Midbrain (tissue), 1 donor: ENCODE results near the gene AKAP7.
"Not testable (repeated sequence)": the region's sequence is repeated elsewhere in the genome, so short reads cannot be mapped to it uniquely, and the experiment has no call there.

ENCODE experiments used
- DNase-seq: peaks from one replicate; lab custom pipeline; 2025; lab: John Stamatoyannopoulos, UW

The AKAP7 gene

GRCh38 chr6:131255911-131256310, 120.6 kb downstream of the AKAP7 start:
- DNase-seq, result no peak

DNA sequence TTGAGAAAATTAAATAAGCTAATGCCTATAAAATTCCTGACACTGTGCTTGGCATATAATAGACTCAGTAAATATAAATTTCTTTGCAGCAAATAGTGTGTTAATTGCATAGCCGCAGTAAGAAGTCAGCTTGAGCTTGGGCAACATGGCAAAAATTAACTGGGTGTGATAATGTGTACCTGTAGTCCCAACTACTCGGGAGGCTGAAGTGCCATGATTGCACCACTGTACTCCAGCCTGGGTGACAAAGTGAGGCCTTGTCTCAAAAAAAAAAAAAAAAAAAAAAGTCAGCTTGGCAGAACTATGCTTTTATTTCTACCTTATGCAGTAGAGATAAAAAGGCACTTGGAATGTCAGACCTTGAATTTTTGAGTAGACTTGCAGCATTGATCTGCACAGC, 121.8 kb downstream of the AKAP7 start:
- no peak for DNase-seq

GRCh38 chr6:131258010-131258652, 122.9 kb downstream of the AKAP7 start:
- DNase-seq, result no peak

GRCh38 chr6:131258816-131259476, 123.7 kb downstream of the AKAP7 start:
- no peak for DNase-seq

DNA sequence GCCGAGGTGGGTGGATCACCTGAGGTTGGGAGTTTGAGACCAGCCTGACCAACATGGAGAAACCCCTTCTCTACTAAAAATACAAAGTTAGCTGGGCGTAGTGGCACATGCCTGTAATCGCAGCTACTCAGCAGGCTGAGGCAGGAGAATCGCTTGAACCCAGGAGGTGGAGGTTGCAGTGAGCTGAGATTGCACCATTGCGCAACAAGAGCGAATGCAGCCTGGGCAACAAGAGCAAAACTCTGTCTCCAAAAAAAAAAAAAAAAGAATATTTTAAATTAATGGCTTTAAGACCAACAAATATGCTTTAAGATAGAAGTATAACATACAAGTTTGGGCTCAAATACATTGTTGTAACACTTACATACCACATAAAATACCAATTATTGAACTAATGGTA, 125.7 kb downstream of the AKAP7 start:
- DNase-seq, result not testable (repeated sequence)

GRCh38 chr6:131262060-131262459, 126.8 kb downstream of the AKAP7 start:
- DNase-seq, result no peak

DNA sequence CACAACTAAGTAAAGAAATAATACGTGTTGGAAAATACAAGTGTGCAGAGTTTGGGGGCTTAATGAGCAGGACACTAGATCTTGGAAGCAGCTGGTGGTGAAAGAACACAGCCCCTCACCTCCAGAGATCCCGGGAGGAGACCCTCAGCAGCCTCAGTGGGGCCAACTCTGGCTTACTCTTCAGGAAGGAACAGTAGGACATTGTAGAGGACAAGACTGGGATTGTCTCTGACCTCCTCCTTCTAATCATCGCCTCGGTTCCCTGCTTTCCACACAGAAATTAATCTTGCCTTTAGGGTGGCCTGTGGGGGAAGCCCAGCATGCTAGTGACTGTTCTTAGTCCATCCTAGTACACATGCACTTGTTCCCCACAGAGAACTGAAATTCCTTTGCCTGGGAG, 130.7 kb downstream of the AKAP7 start:
- no peak for DNase-seq

- no peak for DNase-seq
These were observed 133.0 kb downstream of the AKAP7 start for GRCh38 chr6:131268303-131268702.

- no peak for DNase-seq
These were observed 134.5 kb downstream of the AKAP7 start for GRCh38 chr6:131269565-131270391.

- no peak for DNase-seq
These were observed 135.3 kb downstream of the AKAP7 start for GRCh38 chr6:131270534-131270933.

DNA sequence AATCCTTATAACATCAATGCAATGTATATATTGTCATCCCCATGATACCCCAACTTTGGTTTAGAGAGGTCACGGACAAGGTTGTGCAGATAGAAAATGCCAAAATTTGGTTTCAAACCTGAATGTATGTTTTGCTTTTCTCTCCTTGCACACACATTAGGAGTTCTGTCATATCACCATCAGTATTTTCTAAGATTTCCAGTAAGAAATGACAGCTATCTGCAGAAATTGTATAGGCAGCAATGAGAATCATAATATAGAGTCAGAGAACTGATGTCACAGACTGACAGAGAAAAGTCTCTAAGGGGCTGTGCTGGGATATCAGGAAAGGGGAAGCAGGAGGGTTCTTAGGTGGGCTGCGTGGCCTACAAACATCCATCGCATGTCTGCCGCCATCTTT, 140.0 kb downstream of the AKAP7 start:
- no peak for DNase-seq

- DNase-seq, result no peak
These were observed 142.3 kb downstream of the AKAP7 start for GRCh38 chr6:131277591-131277990.

GRCh38 chr6:131281471-131282270, 146.4 kb downstream of the AKAP7 start:
- DNase-seq, result peak; percentile 66

DNA sequence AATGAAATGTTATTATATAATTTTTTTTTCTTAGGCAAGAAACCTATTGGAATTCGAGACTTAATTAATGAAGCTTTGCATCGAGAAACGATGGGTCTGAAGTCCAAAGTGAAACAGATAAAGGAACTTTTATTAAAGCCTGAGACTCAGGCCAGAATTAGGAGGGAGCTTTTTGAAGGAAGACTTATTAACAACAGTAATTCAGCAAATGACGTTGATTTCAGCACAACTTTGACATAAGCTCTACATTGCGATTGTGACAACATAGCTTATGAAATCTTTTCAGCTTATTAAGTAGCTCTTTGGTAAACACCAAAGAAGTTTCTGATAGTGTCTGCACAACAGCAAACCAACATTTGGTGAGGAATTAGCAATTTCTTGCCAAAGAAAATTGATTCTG, 147.1 kb downstream of the AKAP7 start:
- no peak for DNase-seq

GRCh38 chr6:131283466-131284175, 148.4 kb downstream of the AKAP7 start:
- DNase-seq, result no peak

- no peak for DNase-seq
These were observed 150.3 kb downstream of the AKAP7 start for GRCh38 chr6:131285548-131285947.

DNA sequence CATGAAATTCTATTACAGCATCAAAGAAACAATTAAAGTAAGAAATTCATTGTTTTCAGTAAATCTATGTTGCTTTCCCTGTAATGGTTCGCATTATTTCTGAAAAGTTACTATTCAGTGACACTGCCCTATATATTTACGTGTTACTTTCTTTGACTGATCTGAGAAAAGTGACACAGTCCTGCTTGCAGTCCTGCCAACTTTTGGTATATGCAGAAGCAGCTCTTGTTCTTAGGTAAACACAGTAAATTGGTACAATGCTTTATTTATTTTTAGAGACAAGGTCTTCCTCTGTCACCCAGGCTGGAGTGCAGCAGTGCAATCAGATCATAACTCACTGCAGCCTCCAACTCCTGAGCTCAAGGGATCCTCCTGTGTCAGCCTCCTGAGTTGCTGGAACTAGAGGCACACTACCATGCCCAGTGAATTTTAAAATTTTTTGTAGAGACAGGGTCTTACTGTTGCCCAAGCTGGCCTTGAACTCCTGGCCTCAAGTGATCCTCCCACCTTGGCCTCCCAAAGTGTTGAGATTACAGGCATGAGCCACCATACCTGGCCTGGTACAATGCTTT, 151.3 kb downstream of the AKAP7 start:
- DNase-seq, result no peak

- no peak for DNase-seq
These were observed 152.9 kb downstream of the AKAP7 start for GRCh38 chr6:131288214-131288613.

DNA sequence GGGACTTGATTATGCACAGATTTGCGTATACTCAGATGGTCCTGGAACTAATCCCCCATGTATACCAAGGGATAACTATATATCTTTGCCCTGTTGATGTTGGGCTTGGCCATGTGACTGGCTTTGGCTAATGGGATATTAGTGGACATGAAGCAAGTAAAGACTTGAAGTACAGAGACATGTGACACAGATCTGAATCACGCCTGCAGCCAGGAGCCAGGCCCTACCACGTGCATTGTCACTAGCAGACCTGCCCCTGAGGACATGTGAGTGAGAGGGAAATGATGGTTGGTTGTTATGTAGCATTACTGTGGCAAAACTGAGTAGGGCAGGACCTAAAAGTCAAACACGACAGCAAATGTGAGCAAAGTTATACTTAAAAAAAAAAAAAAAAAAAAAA, 155.7 kb downstream of the AKAP7 start:
- no peak for DNase-seq

GRCh38 chr6:131292145-131292938, 157.1 kb downstream of the AKAP7 start:
- DNase-seq, result no peak
